ENCODE results near the gene ART1. TPM values are rescaled to one million over a fixed set of nuclear protein-coding genes. Genes with fewer than 3 reads are reported as not detected.

ART1 gene
- total RNA-seq, 4 donors from 2014 or later: not detected

Small RNA genes within 50 kb of the gene (small RNA-seq; reads per million reads assigned to genes)
- gene RF00019: not detected

Other genes with a start within 250 kb of the ART1 start
- 10 to 100 TPM in 1 of 4 donors, 1 to 10 TPM in 3; 1.6 to 11.8 (median 2.7) TPM for gene ART5, start 3.1 kb upstream of the ART1 start, total RNA-seq
- gene CHRNA10, start 26.3 kb downstream of the ART1 start, total RNA-seq: 1 to 10 TPM in 3 of 4 donors, under 1 TPM in 1; 0.54 to 2.3 (median 1.6) TPM
- 100 to 1,000 TPM; 117 to 188 (median 160) TPM for gene NUP98, start 152.4 kb downstream of the ART1 start, total RNA-seq
- 10 to 100 TPM; 24.6 to 36.5 (median 30.5) TPM for gene PGAP2, start 163.4 kb downstream of the ART1 start, total RNA-seq
- 10 to 100 TPM; 17.3 to 39.0 (median 27.8) TPM for gene RHOG, start 195.8 kb downstream of the ART1 start, total RNA-seq
- 10 to 100 TPM; 54.3 to 89.2 (median 71.0) TPM for gene STIM1, start 210.5 kb downstream of the ART1 start, total RNA-seq